COLO668 (cell line): Measurements from ENCODE around the gene TAS2R60.
"Not testable (repeated sequence)": the region's sequence is repeated elsewhere in the genome, so short reads cannot be mapped to it uniquely, and the experiment has no call there.

ENCODE experiments used
- DNase-seq: peaks from one replicate; lab custom pipeline; 2025; ENCODE audit not compliant: unreplicated experiment; lab: John Stamatoyannopoulos, UW

The TAS2R60 gene

GRCh38 chr7:143472071-143472689 lies 28.9 kb downstream of the TAS2R60 start:
- DNase-seq: not testable (repeated sequence)

DNA sequence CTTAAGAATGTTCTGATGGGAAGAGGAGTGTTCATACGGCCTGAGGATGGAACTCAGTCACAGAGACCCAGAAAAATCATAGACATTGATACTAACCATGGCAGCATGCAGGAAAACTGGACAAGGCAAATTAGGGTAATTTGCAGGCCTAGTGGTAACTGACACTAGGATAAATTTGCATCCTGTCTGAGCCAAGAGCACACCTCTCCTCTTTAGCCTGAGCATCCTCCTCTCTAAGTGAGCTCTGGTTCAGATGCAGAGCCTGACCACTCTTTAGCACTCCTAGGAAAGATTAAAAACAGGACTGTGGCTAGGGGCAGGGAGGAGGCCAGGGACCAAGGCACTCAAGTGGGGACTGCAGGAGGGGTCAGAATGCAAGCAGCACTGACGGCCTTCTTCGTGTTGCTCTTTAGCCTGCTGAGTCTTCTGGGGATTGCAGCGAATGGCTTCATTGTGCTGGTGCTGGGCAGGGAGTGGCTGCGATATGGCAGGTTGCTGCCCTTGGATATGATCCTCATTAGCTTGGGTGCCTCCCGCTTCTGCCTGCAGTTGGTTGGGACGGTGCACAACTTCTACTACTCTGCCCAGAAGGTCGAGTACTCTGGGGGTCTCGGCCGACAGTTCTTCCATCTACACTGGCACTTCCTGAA lies 34.4 kb downstream of the TAS2R60 start, which contains the start of gene TAS2R41:
TAS2R41 (plus strand) TSS at position 373 of the 650 bp plus-strand sequence; CDS start at position 373, 0 bp downstream.
- DNase-seq: no peak

GRCh38 chr7:143479055-143479766 lies 36.0 kb downstream of the TAS2R60 start:
- no peak for DNase-seq

GRCh38 chr7:143480501-143480900 lies 37.2 kb downstream of the TAS2R60 start:
- DNase-seq: no peak

GRCh38 chr7:143484119-143484518 lies 40.9 kb downstream of the TAS2R60 start:
- no peak for DNase-seq

DNA sequence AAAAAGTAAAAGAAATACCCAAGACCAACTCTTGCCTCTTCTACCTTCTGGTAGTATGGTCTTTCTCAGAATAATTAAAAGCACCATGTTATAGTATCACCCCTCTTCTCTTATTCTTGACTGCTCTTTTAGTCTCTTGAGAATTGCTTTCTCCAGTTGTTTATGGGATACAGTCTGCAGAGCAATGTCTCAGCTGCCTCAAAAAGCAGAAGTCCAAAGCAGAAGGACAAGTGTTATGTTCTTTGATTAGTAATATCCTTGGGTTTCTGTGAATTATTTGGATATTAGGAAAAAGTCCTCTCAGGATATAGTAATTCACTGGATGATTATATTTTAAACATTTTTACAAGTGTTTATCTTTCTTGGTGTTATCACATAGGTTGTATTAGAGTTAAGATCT lies 41.8 kb downstream of the TAS2R60 start:
- no peak for DNase-seq

- no peak for DNase-seq
These were observed 42.2 kb downstream of the TAS2R60 start for GRCh38 chr7:143485500-143485899.

- DNase-seq: not testable (repeated sequence)
These were observed 43.0 kb downstream of the TAS2R60 start for GRCh38 chr7:143486266-143486665.

- DNase-seq: no peak
These were observed 43.8 kb downstream of the TAS2R60 start for GRCh38 chr7:143487061-143487460.

GRCh38 chr7:143487566-143487965 lies 44.3 kb downstream of the TAS2R60 start:
- DNase-seq: no peak

- DNase-seq: no peak
These were observed 47.6 kb downstream of the TAS2R60 start for GRCh38 chr7:143490717-143491306.

- no peak for DNase-seq
These were observed 48.8 kb downstream of the TAS2R60 start for GRCh38 chr7:143492043-143492471.

DNA sequence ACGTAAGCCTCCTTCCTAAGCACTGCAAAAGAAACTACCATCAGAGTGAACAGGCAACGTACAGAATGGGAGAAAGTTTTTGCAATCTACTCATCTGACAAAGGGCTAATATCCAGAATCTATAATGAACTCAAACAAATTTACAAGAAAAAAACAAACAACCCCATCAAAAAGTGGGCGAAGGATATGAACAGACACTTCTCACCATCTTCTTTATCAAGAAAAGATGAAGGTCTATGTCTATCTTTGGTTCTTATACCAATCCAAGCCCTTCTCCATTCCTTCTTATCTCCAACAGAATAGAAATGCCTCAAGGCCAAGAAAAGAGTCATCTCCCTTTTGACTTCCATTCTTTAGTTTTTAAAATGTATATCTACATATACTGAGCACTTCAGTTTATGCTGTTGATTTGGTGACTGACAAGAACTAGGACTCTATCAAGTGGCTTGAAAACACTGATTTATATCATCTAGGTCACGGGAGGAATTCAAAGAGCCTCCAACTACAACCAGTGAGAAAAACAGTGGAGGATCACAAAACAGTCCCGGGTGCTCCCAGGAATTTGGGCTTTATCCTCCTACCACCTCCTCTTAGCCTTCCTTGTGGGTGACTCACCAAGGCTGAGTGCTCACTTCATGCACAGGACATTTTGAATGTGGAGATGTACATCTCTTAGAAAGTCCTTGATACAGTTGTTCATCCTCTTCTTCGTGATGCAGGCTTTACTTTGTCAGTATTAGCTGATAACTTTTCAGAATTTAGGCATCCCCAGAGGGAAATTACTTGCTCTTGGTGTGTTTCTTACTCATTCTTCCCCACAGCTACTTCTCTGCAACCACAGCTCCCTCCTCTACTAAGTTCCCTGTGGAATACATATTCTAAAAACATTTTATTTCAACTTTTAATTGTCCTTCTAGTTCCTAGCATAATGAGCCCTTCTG lies 49.8 kb downstream of the TAS2R60 start:
- no peak for DNase-seq

- DNase-seq: no peak
These were observed 50.5 kb downstream of the TAS2R60 start for GRCh38 chr7:143493751-143494150.
